Measurements from ENCODE around the gene TP53I11. TPM values are rescaled to one million over a fixed set of nuclear protein-coding genes. Genes with fewer than 3 reads are reported as not detected.

Gene TP53I11
- total and polyA plus RNA-seq, 11 donors: 24.0 to 91.3 (median 39.4) TPM

GRCh38 chr11:44990665-44991064 is 40.0 kb upstream of the TP53I11 start:
- TF ChIP-seq POLR2A (IDR thresholded peaks at IDR 0.05) (no peak), CTCF (IDR thresholded peaks at IDR 0.05) (no peak)
- Histone ChIP-seq H3K4me3 (no peak overlapping the region), H3K4me1 (peaks cover 0 to 36% (median 16%) of the 10 kb centered on the region in 12 donors), H3K27me3 (no peaks in the 10 kb centered on the region), H3K27ac (peak overlapping the region in 9 of 12 donors; percentile 7 to 78 (median 70)), H3K9me3 (no peaks in the 10 kb centered on the region), H3K36me3 (no peaks in the 10 kb centered on the region)
- DNase-seq (no peak), ATAC-seq (peak in 3 of 4 donors; percentile 3 to 9 (median 4))
- intact Hi-C loops (cut with DNase I): loop anchor here in 1 of 10 donors (5.0 kb wide), 1 partner anchor 97 kb away; no protein-coding TSS in a partner anchor
- WGBS, 4 donors: 52 to 68% (median 64%) methylated on average over 5 of the region's 5 CpGs

GRCh38 chr11:44989831-44990566 is 39.3 kb upstream of the TP53I11 start:
- 44 to 59% (median 49%) methylated on average over 21 of the region's 21 CpGs for WGBS, 4 donors

GRCh38 chr11:44988981-44989635 is 38.4 kb upstream of the TP53I11 start:
- no peak for ATAC-seq
- H3K9me3 ChIP-seq: no peaks in the 10 kb centered on the region
- H3K27ac ChIP-seq: peak overlapping the region in 5 of 12 donors; percentile 22 to 74 (median 60)
- no peaks in the 10 kb centered on the region for H3K36me3 ChIP-seq
- DNase-seq: no peak
- no peaks in the 10 kb centered on the region for H3K27me3 ChIP-seq
- peaks cover 0 to 34% (median 16%) of the 10 kb centered on the region in 12 donors for H3K4me1 ChIP-seq
- TF ChIP-seq POLR2A (IDR thresholded peaks at IDR 0.05) (no peak), CTCF (IDR thresholded peaks at IDR 0.05) (no peak)
- 85 to 97% (median 90%) methylated on average over 5 of the region's 5 CpGs for WGBS, 4 donors
- intact Hi-C loops (cut with DNase I): no loop called here
- H3K4me3 ChIP-seq: no peak overlapping the region

More at GRCh38 chr11:44989831-44990566, 39.3 kb upstream of the TP53I11 start:
- Histone ChIP-seq H3K4me3 (no peak overlapping the region), H3K4me1 (peaks cover 0 to 36% (median 16%) of the 10 kb centered on the region in 12 donors), H3K27me3 (no peaks in the 10 kb centered on the region), H3K9me3 (no peaks in the 10 kb centered on the region), H3K27ac (peak overlapping the region in 11 of 12 donors; percentile 7 to 78 (median 60)), H3K36me3 (no peaks in the 10 kb centered on the region)
- DNase-seq (peak; percentile 83 to 93 (median 86)), ATAC-seq (peak; percentile 90 to 94 (median 93))
- TF ChIP-seq POLR2A (IDR thresholded peaks at IDR 0.05) (no peak), CTCF (IDR thresholded peaks at IDR 0.05) (no peak)
- intact Hi-C loops (cut with DNase I): loop anchor here in 1 of 10 donors (5.0 kb wide), 1 partner anchor 97 kb away; no protein-coding TSS in a partner anchor

GRCh38 chr11:44988111-44988510 is 37.4 kb upstream of the TP53I11 start:
- no peak for ATAC-seq
- TF ChIP-seq POLR2A (IDR thresholded peaks at IDR 0.05) (no peak), CTCF (IDR thresholded peaks at IDR 0.05) (no peak)
- H3K9me3 ChIP-seq: no peaks in the 10 kb centered on the region
- WGBS, 4 donors: 88 to 98% (median 93%) methylated on average over 2 of the region's 2 CpGs
- intact Hi-C loops (cut with DNase I): no loop called here
- H3K27me3 ChIP-seq: no peaks in the 10 kb centered on the region
- DNase-seq: no peak
- no peak overlapping the region for H3K4me3 ChIP-seq
- peaks cover 0 to 31% (median 16%) of the 10 kb centered on the region in 12 donors for H3K4me1 ChIP-seq
- H3K36me3 ChIP-seq: no peaks in the 10 kb centered on the region
- no peak overlapping the region for H3K27ac ChIP-seq
